22Rv1 (cell line): Measurements from ENCODE around the gene KLHL2.

Source experiments
- CTCF ChIP-seq: fragments of 450-650 bp; IDR thresholded peaks from 2 replicates; pipeline ENCODE4 v1.5.1; 2017; ENCODE audit warnings: mild to moderate bottlenecking
- ZFX ChIP-seq: fragments of 450-650 bp; IDR thresholded peaks from 2 replicates; pipeline ENCODE4 v1.6.1; 2017; ENCODE audit warnings: antibody characterized with exemption, borderline replicate concordance

- no peak for TF ChIP-seq CTCF
- no peak for TF ChIP-seq ZFX
These were observed 43.1 kb upstream of the KLHL2 start for GRCh38 chr4:165164257-165164656.
